ENCODE results near the gene EIF4G3.

DNA sequence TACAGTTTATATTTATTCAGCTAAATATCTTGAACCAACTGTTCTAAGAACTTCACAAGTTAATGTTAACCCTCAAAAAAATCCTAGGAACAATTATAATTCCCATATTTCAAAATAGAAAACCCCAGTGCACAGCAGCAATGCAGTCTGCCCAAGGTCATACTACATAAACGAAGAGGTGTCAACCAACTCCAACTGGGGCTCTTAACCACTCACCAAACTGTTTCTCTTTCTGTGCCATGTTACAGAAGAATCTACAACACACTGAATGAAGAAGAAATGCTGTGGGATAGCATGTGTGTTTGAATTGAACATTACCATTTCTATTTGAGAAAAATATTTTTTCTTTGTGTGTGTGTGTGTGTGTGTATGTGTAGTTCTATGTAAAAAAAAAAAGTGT, 35.7 kb downstream of the EIF4G3 start:
- TF ChIP-seq, protein P1, sequence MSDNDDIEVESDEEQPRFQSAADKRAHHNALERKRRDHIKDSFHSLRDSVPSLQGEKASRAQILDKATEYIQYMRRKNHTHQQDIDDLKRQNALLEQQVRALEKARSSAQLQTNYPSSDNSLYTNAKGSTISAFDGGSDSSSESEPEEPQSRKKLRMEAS (CRISPR knock-in tag; IDR thresholded peaks at IDR 0.05) = no peak
- TF ChIP-seq POLR2A (conservative IDR thresholded peaks at IDR 0.05) = no peak
- TF ChIP-seq TBP (optimal IDR thresholded peaks at IDR 0.05; ENCODE audit: low read depth, low read length) = no peak
- no peak for TF ChIP-seq ZNF644 (tag; IDR thresholded peaks at IDR 0.05; ENCODE audit: low read depth)
- no peak for TF ChIP-seq CBX1 (IDR thresholded peaks at IDR 0.05; ENCODE audit: low read depth)
- TF ChIP-seq, protein P2, sequence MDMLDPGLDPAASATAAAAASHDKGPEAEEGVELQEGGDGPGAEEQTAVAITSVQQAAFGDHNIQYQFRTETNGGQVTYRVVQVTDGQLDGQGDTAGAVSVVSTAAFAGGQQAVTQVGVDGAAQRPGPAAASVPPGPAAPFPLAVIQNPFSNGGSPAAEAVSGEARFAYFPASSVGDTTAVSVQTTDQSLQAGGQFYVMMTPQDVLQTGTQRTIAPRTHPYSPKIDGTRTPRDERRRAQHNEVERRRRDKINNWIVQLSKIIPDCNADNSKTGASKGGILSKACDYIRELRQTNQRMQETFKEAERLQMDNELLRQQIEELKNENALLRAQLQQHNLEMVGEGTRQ (CRISPR knock-in tag; IDR thresholded peaks at IDR 0.05) = no peak
- TF ChIP-seq EZH2 (IDR thresholded peaks at IDR 0.05; ENCODE audit: borderline replicate concordance, low read depth, low read length) = no peak
- no peak for TF ChIP-seq JUN (IDR thresholded peaks at IDR 0.05; ENCODE audit: borderline replicate concordance, low read depth, low read length)
- TF ChIP-seq JUN (CRISPR knock-in tag; IDR thresholded peaks at IDR 0.05; ENCODE audit: borderline replicate concordance) = no peak
- no peak for TF ChIP-seq HMG20B (CRISPR knock-in tag; IDR thresholded peaks at IDR 0.05)
- TF ChIP-seq BRCA1 (IDR thresholded peaks at IDR 0.05) = no peak
- no peak for TF ChIP-seq BRCA1 (CRISPR knock-in tag; IDR thresholded peaks at IDR 0.05)
- TF ChIP-seq, protein P3, sequence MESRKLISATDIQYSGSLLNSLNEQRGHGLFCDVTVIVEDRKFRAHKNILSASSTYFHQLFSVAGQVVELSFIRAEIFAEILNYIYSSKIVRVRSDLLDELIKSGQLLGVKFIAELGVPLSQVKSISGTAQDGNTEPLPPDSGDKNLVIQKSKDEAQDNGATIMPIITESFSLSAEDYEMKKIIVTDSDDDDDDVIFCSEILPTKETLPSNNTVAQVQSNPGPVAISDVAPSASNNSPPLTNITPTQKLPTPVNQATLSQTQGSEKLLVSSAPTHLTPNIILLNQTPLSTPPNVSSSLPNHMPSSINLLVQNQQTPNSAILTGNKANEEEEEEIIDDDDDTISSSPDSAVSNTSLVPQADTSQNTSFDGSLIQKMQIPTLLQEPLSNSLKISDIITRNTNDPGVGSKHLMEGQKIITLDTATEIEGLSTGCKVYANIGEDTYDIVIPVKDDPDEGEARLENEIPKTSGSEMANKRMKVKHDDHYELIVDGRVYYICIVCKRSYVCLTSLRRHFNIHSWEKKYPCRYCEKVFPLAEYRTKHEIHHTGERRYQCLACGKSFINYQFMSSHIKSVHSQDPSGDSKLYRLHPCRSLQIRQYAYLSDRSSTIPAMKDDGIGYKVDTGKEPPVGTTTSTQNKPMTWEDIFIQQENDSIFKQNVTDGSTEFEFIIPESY (CRISPR knock-in tag; IDR thresholded peaks at IDR 0.05) = no peak
- TF ChIP-seq HDAC1 (IDR thresholded peaks at IDR 0.05) = no peak

All from K562 (cell line).